Measurements from ENCODE around the gene CD59.

CD59 gene

DNA sequence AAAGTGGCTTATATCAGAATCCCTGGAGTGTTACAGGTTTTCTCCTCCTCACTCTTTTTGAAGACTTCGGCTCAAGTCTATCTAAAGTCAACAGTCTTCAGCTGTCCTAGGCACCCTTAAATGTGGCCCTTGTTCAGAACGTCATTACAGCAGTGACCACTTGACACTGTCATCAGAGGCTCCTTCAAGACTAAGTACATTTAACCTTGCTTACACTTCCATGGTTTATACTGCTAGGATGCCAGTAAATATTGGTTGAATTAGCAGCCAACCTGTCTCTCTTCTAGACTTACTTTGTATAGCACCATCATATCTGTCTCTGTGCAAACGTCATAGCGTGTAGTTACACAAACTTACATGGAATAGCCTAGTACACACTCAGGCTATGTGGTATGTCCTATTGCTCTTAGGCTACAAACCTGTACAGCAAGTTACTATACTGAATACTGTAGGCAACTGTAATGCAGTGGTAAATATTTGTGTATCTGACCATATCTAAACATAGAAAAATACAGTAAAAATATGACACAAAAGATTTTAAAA is 22.3 kb downstream of the CD59 start:
- TF ChIP-seq, protein P1, sequence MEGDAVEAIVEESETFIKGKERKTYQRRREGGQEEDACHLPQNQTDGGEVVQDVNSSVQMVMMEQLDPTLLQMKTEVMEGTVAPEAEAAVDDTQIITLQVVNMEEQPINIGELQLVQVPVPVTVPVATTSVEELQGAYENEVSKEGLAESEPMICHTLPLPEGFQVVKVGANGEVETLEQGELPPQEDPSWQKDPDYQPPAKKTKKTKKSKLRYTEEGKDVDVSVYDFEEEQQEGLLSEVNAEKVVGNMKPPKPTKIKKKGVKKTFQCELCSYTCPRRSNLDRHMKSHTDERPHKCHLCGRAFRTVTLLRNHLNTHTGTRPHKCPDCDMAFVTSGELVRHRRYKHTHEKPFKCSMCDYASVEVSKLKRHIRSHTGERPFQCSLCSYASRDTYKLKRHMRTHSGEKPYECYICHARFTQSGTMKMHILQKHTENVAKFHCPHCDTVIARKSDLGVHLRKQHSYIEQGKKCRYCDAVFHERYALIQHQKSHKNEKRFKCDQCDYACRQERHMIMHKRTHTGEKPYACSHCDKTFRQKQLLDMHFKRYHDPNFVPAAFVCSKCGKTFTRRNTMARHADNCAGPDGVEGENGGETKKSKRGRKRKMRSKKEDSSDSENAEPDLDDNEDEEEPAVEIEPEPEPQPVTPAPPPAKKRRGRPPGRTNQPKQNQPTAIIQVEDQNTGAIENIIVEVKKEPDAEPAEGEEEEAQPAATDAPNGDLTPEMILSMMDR (IDR thresholded peaks at IDR 0.05; ENCODE audit: low read length): no peak
- TF ChIP-seq EZH2 (optimal IDR thresholded peaks at IDR 0.05; ENCODE audit: low read depth, low read length) (no peak), EZH2phosphoT487 (IDR thresholded peaks at IDR 0.05; ENCODE audit: low read length) (no peak)
- no peak overlapping the region for H2AFZ ChIP-seq (ENCODE audit: low read length)
- no peak overlapping the region for H3K9ac ChIP-seq (ENCODE audit: low read length)
- no peak overlapping the region for H3K4me2 ChIP-seq (ENCODE audit: low read depth, low read length)
- no peak overlapping the region for H3K4me3 ChIP-seq (ENCODE audit: low read length)
- no peaks in the 10 kb centered on the region for H3K27me3 ChIP-seq (replicated peaks; ENCODE audit: insufficient read depth, low read length)
- H3F3A ChIP-seq (ENCODE audit: insufficient read depth, low read length): peaks cover 15% of the 10 kb centered on the region
- H4K20me1 ChIP-seq (ENCODE audit: insufficient read depth, low read length): peaks cover 13% of the 10 kb centered on the region
- peaks cover 14% of the 10 kb centered on the region for H3K4me1 ChIP-seq (ENCODE audit: low read length)
- peaks cover 11% of the 10 kb centered on the region for H3K36me3 ChIP-seq (replicated peaks; ENCODE audit: insufficient read depth, low read length)
- H3K79me2 ChIP-seq (ENCODE audit: low read length): peaks cover 83% of the 10 kb centered on the region
- H3K9me2 ChIP-seq (replicated peaks; ENCODE audit: insufficient read depth, low read length): no peaks in the 10 kb centered on the region
- H3K9me3 ChIP-seq (replicated peaks; ENCODE audit: insufficient read depth, low read length): no peaks in the 10 kb centered on the region
- DNase-seq: no peak
- no peak overlapping the region for H3K27ac ChIP-seq (ENCODE audit: low read length)

DNA sequence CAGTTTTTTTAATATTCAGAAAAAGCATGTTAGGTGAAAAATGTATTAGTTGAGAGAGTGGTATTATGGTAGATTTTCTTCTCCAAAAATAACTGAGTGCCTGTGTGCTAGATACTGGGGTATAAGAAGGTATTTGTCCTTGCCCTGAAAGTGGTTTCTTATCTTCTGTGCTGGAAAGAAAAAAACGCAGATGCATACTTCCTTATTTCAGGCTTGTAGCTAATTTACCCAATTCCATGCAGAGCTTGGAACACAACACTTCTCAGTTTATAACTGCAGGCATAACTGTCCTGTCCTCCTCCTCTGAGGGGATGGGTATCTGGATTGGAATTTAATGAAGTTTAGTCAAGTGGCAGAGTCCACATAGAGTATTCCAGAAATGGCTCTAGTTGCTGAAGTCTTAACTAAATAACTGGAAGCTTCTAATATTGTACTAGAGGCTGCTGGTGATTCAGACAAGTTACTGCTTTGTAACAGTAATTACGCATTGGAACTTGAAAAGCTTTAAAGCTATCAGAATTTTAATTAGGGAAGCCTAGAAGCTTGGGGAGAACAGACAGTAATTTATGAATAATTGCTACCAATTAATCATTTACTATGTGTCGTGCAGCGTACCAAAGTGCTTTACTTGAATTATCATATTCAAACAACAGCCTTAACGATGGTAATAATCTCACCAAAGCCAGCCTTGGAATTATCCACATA is 22.9 kb downstream of the CD59 start:
- H4K20me1 ChIP-seq (ENCODE audit: insufficient read depth, low read length): peaks cover 13% of the 10 kb centered on the region
- DNase-seq: no peak
- H3K9me3 ChIP-seq (replicated peaks; ENCODE audit: insufficient read depth, low read length): no peaks in the 10 kb centered on the region
- TF ChIP-seq EZH2phosphoT487 (IDR thresholded peaks at IDR 0.05; ENCODE audit: low read length) (no peak), EZH2 (optimal IDR thresholded peaks at IDR 0.05; ENCODE audit: low read depth, low read length) (no peak)
- TF ChIP-seq, protein P1 (IDR thresholded peaks at IDR 0.05; ENCODE audit: low read length): no peak
- no peak overlapping the region for H3K9ac ChIP-seq (ENCODE audit: low read length)
- no peak overlapping the region for H3K4me2 ChIP-seq (ENCODE audit: low read depth, low read length)
- peaks cover 20% of the 10 kb centered on the region for H3K4me1 ChIP-seq (ENCODE audit: low read length)
- H3K27me3 ChIP-seq (replicated peaks; ENCODE audit: insufficient read depth, low read length): no peaks in the 10 kb centered on the region
- no peak overlapping the region for H2AFZ ChIP-seq (ENCODE audit: low read length)
- H3F3A ChIP-seq (ENCODE audit: insufficient read depth, low read length): peaks cover 21% of the 10 kb centered on the region
- H3K36me3 ChIP-seq (replicated peaks; ENCODE audit: insufficient read depth, low read length): peaks cover 11% of the 10 kb centered on the region
- no peak overlapping the region for H3K4me3 ChIP-seq (ENCODE audit: low read length)
- no peaks in the 10 kb centered on the region for H3K9me2 ChIP-seq (replicated peaks; ENCODE audit: insufficient read depth, low read length)
- no peak overlapping the region for H3K27ac ChIP-seq (ENCODE audit: low read length)
- peaks cover 81% of the 10 kb centered on the region for H3K79me2 ChIP-seq (ENCODE audit: low read length)

DNA sequence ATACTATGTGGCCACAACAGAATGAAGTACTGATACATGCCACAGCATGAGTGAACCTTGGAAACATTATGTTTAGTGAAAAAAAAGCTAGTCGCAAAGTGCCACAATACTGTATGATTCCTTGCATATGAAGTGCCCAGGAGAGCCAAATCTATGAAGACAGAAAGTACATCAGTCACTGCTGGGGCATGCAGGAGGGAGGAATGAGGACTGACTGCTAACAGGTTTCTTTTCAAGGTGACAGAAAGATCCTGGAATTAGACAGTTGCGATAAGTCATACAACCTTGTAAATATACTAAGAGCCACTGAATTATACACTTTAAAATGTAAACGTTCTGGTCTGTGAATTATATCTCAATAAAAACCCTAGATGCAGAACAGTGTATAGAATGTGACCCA is 23.8 kb downstream of the CD59 start:
- no peak overlapping the region for H3K4me2 ChIP-seq (ENCODE audit: low read depth, low read length)
- peaks cover 11% of the 10 kb centered on the region for H3K36me3 ChIP-seq (replicated peaks; ENCODE audit: insufficient read depth, low read length)
- peaks cover 81% of the 10 kb centered on the region for H3K79me2 ChIP-seq (ENCODE audit: low read length)
- H3F3A ChIP-seq (ENCODE audit: insufficient read depth, low read length): peaks cover 21% of the 10 kb centered on the region
- H3K4me1 ChIP-seq (ENCODE audit: low read length): peaks cover 25% of the 10 kb centered on the region
- H3K9ac ChIP-seq (ENCODE audit: low read length): no peak overlapping the region
- H3K4me3 ChIP-seq (ENCODE audit: low read length): no peak overlapping the region
- no peak overlapping the region for H2AFZ ChIP-seq (ENCODE audit: low read length)
- H3K9me3 ChIP-seq (replicated peaks; ENCODE audit: insufficient read depth, low read length): no peaks in the 10 kb centered on the region
- TF ChIP-seq, protein P1 (IDR thresholded peaks at IDR 0.05; ENCODE audit: low read length): no peak
- TF ChIP-seq EZH2 (optimal IDR thresholded peaks at IDR 0.05; ENCODE audit: low read depth, low read length) (no peak), EZH2phosphoT487 (IDR thresholded peaks at IDR 0.05; ENCODE audit: low read length) (no peak)
- DNase-seq: no peak
- H3K9me2 ChIP-seq (replicated peaks; ENCODE audit: insufficient read depth, low read length): no peaks in the 10 kb centered on the region
- no peaks in the 10 kb centered on the region for H3K27me3 ChIP-seq (replicated peaks; ENCODE audit: insufficient read depth, low read length)
- peaks cover 13% of the 10 kb centered on the region for H4K20me1 ChIP-seq (ENCODE audit: insufficient read depth, low read length)
- no peak overlapping the region for H3K27ac ChIP-seq (ENCODE audit: low read length)
